ENCODE measurements around the gene DNMT3A. TPM values are rescaled to one million over a fixed set of nuclear protein-coding genes. Genes with fewer than 3 reads are reported as not detected.

The DNMT3A gene
- total and polyA plus RNA-seq, 2 of the 8 experiments (the other 6 are each of a cell fraction or from before 2014, with no cell fraction given), result 33.6 to 178 TPM

GRCh38 chr2:25380023-25380422, 38.3 kb upstream of the DNMT3A start:
- Histone ChIP-seq H3K4me3 (ENCODE audit: extremely low read depth in 1 of 4, insufficient read depth in 2 of 4, low read depth in 3 of 4, low read length in 4 of 4) (no peak overlapping the region), H3K4ac (replicated peaks; ENCODE audit: insufficient read length, low read depth, low read length) (no peak overlapping the region), H3K27ac (ENCODE audit: low read depth, low read length) (no peak overlapping the region), H2BK20ac (ENCODE audit: low read length) (no peak overlapping the region), H3K14ac (ENCODE audit: insufficient read length) (no peak overlapping the region), H3K23ac (ENCODE audit: insufficient read length) (no peak overlapping the region), H3K36me3 (ENCODE audit: control insufficient read depth in 2 of 4, insufficient read depth in 4 of 4, low read length in 3 of 4) (no peaks in the 10 kb centered on the region), H3K4me2 (ENCODE audit: insufficient read depth in 1 of 2, low read depth in 2 of 2, low read length in 2 of 2) (no peak overlapping the region), H3K9ac (replicated peaks in 1 of 4; ENCODE audit: extremely low read depth in 1 of 4, low read depth in 3 of 4, low read length in 3 of 4) (no peak overlapping the region), H4K91ac (replicated peaks; ENCODE audit: insufficient read length, low read length) (no peak overlapping the region), H2AFZ (ENCODE audit: low read length) (no peak overlapping the region), H4K5ac (ENCODE audit: insufficient read length, low read depth, low read length) (no peak overlapping the region), H3K27me3 (replicated peaks in 1 of 4; ENCODE audit: control insufficient read depth in 3 of 4, extremely low read depth in 1 of 4, insufficient read depth in 3 of 4, low read length in 3 of 4) (peaks cover 0 to 8% (median 0%) of the 10 kb centered on the region in 4 experiments; a peak in 5 of 7 replicates), H3K4me1 (replicated peaks in 1 of 4; ENCODE audit: control insufficient read depth in 3 of 4, insufficient read depth in 4 of 4, low read length in 3 of 4) (peaks cover 0 to 13% (median 10%) of the 10 kb centered on the region in 4 experiments; a peak in 5 of 7 replicates), H2BK120ac (replicated peaks; ENCODE audit: low read depth, low read length) (no peak overlapping the region), H4K8ac (ENCODE audit: extremely low read depth, insufficient read depth, low read length) (no peak overlapping the region), H3K9me3 (ENCODE audit: insufficient read depth in 2 of 2, low read depth in 1 of 2, low read length in 1 of 2) (no peaks in the 10 kb centered on the region), H3K56ac (replicated peaks; ENCODE audit: insufficient read length, low read depth, low read length) (no peak overlapping the region), H4K20me1 (replicated peaks in 1 of 2; ENCODE audit: control insufficient read depth in 1 of 2, insufficient read depth in 2 of 2, low read length in 2 of 2) (no peaks in the 10 kb centered on the region), H2BK5ac (ENCODE audit: low read depth, low read length) (no peak overlapping the region), H2AK5ac (ENCODE audit: low read depth, low read length) (no peak overlapping the region), H3K79me2 (ENCODE audit: control insufficient read depth in 1 of 2, insufficient read depth in 2 of 2, low read length in 2 of 2) (no peaks in the 10 kb centered on the region), H3K18ac (ENCODE audit: extremely low read depth, low read length) (no peak overlapping the region), H3K23me2 (ENCODE audit: low read depth, low read length) (no peaks in the 10 kb centered on the region), H2BK15ac (ENCODE audit: low read length) (no peak overlapping the region), H3K79me1 (ENCODE audit: low read depth, low read length) (no peaks in the 10 kb centered on the region), H2BK12ac (ENCODE audit: low read depth, low read length) (no peak overlapping the region)
- WGBS, 2 experiments (ENCODE audit: extremely low coverage in 1 of 2, insufficient coverage in 1 of 2, insufficient read length in 1 of 2, insufficient replicate concordance in 2 of 2, low coverage in 1 of 2, low lambda C conversion rate in 2 of 2, missing lambda C conversion rate in 1 of 2), result 84% methylated on average over 5 of the region's 5 CpGs; no CpG with 5 or more reads in 1 of the 2 experiments
- FAIRE-seq (no peak), DNase-seq (ENCODE audit: low read depth in 1 of 2, low spot score in 2 of 2) (no peak)
- POLR2A ChIA-PET (ENCODE audit: partially characterized antibody), result no interaction called here
- CTCF ChIA-PET (ENCODE audit: partially characterized antibody), result interaction anchor here (1.0 to 3.5 kb wide), 5 partner anchors 9 to 71 kb away, joined by 3 to 13 read pairs (median 3); no protein-coding TSS in a partner anchor
- no peak for TF ChIP-seq SAP30 (IDR thresholded peaks at IDR 0.05; ENCODE audit: insufficient read depth, insufficient replicate concordance, low read length)
- TF ChIP-seq CREB1 (IDR thresholded peaks at IDR 0.05), result no peak
